Kidney epithelial cell (primary cell): Measurements from ENCODE around the gene THSD7B. TPM values are rescaled to one million over a fixed set of nuclear protein-coding genes. Genes with fewer than 3 reads are reported as not detected.

Experiments used
- DNase-seq: peaks from one replicate; pipeline ENCODE4 v3.0.0-alpha.2; 2010; ENCODE audit warnings: low read depth
- H3K27me3 ChIP-seq: 2 replicates; pipeline ENCODE4 v1.6.0; 2011; ENCODE audit warnings: low read length; ENCODE audit not compliant: control insufficient read depth, insufficient read depth
- H3K36me3 ChIP-seq: 2 replicates; pipeline ENCODE4 v1.5.1; 2011; ENCODE audit warnings: low read length; ENCODE audit not compliant: control insufficient read depth, insufficient read depth
- H3K4me3 ChIP-seq: 2 replicates; pipeline ENCODE4 v1.5.1; 2011; ENCODE audit warnings: low read depth, mild to moderate bottlenecking, control low read depth, low read length
- total RNA-seq: library from RNA; depleted of rRNA; stranded (reverse); fragments of >200 nt; gene quantifications from 2 replicates; pipeline ENCODE4 v1.2.3, GENCODE V29; 2015
- TF ChIP-seq, protein P1 (sequence below): IDR thresholded peaks from 2 replicates; pipeline ENCODE4 v1.5.1; 2011; ENCODE audit warnings: mild to moderate bottlenecking, moderate library complexity, low read length, control low read depth, inconsistent platforms; ENCODE audit not compliant: insufficient read depth, poor library complexity, severe bottlenecking

THSD7B gene
- total RNA-seq, 1 donor from 2014 or later = 0.04 TPM

DNA sequence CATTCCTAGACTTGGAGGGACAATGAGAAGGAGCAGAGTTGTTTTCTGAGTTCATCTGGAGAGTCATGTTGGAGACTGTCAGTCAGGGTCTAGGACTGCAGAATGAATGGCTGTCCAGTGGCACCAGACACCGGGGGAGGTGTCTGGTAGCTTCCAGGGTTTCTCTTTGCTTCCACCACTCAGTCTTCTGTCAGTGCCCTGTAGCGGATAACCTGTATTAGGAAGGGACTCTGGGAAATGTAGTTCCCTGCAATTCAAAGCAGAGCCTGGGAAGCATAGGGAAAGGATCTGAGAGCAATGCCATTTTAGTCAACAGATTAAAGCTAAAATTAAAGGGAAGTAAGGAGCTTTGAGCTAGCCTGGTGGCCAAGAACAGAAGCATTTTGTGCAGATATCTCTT lies 257.9 kb downstream of the THSD7B start:
- Histone ChIP-seq H3K27me3 (no peaks in the 10 kb centered on the region), H3K4me3 (no peak overlapping the region), H3K36me3 (no peaks in the 10 kb centered on the region)
- TF ChIP-seq, protein P1, sequence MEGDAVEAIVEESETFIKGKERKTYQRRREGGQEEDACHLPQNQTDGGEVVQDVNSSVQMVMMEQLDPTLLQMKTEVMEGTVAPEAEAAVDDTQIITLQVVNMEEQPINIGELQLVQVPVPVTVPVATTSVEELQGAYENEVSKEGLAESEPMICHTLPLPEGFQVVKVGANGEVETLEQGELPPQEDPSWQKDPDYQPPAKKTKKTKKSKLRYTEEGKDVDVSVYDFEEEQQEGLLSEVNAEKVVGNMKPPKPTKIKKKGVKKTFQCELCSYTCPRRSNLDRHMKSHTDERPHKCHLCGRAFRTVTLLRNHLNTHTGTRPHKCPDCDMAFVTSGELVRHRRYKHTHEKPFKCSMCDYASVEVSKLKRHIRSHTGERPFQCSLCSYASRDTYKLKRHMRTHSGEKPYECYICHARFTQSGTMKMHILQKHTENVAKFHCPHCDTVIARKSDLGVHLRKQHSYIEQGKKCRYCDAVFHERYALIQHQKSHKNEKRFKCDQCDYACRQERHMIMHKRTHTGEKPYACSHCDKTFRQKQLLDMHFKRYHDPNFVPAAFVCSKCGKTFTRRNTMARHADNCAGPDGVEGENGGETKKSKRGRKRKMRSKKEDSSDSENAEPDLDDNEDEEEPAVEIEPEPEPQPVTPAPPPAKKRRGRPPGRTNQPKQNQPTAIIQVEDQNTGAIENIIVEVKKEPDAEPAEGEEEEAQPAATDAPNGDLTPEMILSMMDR = no peak
- DNase-seq = no peak

DNA sequence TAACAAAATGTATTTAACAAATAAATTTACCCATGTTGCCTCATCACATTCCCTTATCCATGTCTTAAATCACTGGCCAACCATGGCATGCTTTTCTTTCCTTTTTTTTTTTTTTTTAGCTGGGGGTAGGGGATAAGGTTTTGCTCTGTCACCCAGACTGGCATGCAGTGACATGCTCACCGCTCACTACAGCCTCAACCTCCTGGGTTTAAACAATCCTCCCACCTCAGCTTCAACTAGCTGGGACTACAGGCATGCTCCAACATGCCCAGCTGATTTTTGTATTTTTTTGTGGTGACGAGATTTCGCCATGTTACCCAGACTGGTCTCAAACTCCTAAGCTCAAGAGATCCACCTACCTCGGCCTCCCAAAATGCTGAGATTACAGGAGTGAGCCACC lies 266.4 kb downstream of the THSD7B start:
- TF ChIP-seq, protein P1 = no peak
- H3K36me3 ChIP-seq = no peaks in the 10 kb centered on the region
- H3K4me3 ChIP-seq = no peak overlapping the region
- DNase-seq = no peak
- H3K27me3 ChIP-seq = no peaks in the 10 kb centered on the region

DNA sequence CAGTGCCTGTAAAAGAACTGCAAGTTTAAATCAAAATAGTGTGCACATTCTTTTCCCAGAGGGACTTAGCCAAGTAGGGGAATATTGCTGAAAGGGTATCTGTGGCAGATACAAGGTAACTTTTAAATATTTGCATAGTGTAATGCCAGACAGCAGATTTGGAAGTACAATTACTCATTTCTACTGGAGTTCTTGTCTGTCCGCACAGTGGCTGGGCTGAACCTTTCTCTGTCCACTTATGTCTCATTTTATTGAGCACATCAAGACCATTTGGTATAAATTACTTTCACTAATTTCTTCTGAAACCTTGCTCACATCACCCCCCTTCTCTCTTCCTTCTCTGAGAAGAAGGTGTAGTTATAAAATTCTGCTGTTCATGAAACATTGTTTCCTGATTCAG lies 271.3 kb downstream of the THSD7B start:
- TF ChIP-seq, protein P1 = no peak
- H3K27me3 ChIP-seq = no peaks in the 10 kb centered on the region
- H3K36me3 ChIP-seq = no peaks in the 10 kb centered on the region
- no peak overlapping the region for H3K4me3 ChIP-seq
- no peak for DNase-seq

DNA sequence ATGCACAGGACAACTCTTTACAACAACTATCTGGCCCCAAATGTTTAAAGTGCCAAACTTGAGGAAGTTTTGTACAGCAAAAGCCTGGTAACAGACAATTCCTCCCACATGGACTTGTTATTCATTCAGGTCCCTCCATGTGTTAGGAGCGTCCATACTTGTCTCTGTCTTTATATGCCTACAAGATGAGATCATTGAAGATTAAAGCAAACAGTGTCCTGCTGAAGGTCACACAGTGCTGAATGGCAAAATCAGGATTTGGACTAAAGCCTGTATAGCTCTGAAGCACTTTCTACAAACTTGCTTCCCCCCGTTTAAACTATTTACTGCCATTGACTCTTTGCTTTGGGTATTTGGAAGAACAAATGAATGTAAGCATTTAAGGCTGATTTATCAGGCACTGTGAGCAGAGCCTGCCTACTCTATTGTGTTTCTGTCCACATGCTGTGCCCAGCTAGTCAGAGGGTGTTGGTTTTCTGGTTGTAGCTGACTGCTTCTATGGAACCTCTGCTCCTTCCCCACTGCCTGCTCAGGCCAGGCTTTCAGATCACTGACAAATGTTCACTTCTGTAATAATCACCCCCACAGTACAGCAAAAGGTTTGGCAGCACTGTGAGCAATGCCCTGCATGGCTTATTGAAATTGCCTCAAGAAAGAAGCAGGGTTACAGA lies 274.3 kb downstream of the THSD7B start:
- no peak for DNase-seq
- H3K27me3 ChIP-seq = no peaks in the 10 kb centered on the region
- no peaks in the 10 kb centered on the region for H3K36me3 ChIP-seq
- no peak overlapping the region for H3K4me3 ChIP-seq
- TF ChIP-seq, protein P1 = no peak

DNA sequence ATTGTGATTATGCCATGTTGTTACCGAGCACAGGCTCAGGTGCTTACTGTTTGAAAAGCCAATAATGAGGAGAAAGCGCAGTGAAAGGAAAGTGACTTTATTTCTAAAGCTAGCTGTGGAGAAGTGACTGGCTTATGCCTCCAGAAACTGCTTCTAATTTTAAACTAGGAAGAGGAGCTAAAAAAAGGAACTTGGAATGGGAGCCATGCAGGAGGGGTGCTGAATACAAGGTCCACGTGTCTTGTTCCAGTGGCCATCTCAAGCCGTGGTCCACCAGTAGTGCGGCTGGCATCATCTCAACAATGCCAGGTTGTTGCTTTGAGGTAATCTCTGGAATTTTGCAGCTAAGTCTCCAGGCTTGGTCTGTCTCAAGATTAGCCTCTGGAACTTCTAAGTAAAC lies 282.0 kb downstream of the THSD7B start:
- TF ChIP-seq, protein P1 = no peak
- Histone ChIP-seq H3K4me3 (no peak overlapping the region), H3K27me3 (no peaks in the 10 kb centered on the region), H3K36me3 (no peaks in the 10 kb centered on the region)
- DNase-seq = no peak

DNA sequence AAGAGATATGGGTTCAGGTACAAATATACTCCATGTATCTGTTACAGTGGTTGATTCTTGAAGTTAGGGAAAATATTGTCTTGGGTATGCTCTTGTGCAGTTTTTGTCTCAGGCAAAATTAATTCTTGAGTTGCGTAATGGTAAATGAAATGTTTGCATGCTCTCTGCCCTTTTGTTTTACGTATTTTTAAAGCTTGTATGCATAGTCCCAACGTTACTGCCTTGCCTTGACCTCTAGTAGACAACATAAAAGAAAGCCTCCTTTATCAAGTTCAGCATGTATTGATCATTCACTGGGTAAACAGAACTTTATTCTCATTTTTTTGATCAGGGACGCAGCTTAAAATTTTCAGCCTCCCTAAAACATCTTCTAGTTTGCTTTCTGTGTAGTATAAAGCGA lies 283.1 kb downstream of the THSD7B start:
- H3K36me3 ChIP-seq = no peaks in the 10 kb centered on the region
- H3K27me3 ChIP-seq = no peaks in the 10 kb centered on the region
- no peak for DNase-seq
- H3K4me3 ChIP-seq = no peak overlapping the region
- TF ChIP-seq, protein P1 = no peak
